ENCODE results near the gene NFS1.

DNA sequence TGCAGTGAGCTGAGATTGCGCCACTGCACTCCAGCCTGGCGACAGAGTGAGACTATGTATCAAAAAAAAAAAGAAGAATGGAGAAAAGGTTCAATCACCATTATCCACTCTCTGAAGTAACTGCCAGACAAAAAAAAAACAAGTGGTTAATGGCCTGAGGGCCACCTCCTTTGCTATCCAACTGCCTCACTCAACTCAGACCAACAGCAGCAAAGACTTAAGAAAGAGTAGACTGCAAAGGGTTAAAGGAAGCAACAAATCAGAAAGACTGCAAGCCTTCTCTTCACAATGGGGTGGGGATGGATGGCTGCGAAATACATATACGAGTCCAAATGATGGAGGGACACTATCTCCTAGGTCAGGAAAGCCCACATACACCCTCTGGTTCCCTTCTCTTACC is 3.2 kb downstream of the NFS1 start:
- TF ChIP-seq, protein P1, sequence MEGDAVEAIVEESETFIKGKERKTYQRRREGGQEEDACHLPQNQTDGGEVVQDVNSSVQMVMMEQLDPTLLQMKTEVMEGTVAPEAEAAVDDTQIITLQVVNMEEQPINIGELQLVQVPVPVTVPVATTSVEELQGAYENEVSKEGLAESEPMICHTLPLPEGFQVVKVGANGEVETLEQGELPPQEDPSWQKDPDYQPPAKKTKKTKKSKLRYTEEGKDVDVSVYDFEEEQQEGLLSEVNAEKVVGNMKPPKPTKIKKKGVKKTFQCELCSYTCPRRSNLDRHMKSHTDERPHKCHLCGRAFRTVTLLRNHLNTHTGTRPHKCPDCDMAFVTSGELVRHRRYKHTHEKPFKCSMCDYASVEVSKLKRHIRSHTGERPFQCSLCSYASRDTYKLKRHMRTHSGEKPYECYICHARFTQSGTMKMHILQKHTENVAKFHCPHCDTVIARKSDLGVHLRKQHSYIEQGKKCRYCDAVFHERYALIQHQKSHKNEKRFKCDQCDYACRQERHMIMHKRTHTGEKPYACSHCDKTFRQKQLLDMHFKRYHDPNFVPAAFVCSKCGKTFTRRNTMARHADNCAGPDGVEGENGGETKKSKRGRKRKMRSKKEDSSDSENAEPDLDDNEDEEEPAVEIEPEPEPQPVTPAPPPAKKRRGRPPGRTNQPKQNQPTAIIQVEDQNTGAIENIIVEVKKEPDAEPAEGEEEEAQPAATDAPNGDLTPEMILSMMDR (IDR thresholded peaks at IDR 0.05; ENCODE audit: low read depth, low read length, poor library complexity, severe bottlenecking): no peak
- TF ChIP-seq EZH2phosphoT487 (IDR thresholded peaks at IDR 0.05; ENCODE audit: borderline replicate concordance, low read length): no peak

Measured in DOHH2 (cell line).